ENCODE data around the gene ZNF281.

The ZNF281 gene

GRCh38 chr1:200373811-200374231 is 36.0 kb downstream of the ZNF281 start:
- peak; percentile 55 for DNase-seq (ENCODE audit: low read depth)
- H3K4me3 ChIP-seq (ENCODE audit: low read depth, low read length), result peak overlapping the region; percentile 8; the same call in 1 of the 2 replicates
- no peak for TF ChIP-seq CTCF (IDR thresholded peaks at IDR 0.05; ENCODE audit: insufficient read depth, low read depth, low read length, missing control alignments)

GRCh38 chr1:200372885-200373181 is 37.0 kb downstream of the ZNF281 start:
- no peak for DNase-seq (ENCODE audit: low read depth)
- TF ChIP-seq CTCF (IDR thresholded peaks at IDR 0.05; ENCODE audit: insufficient read depth, low read depth, low read length, missing control alignments), result no peak
- no peak overlapping the region for H3K4me3 ChIP-seq (ENCODE audit: low read depth, low read length)

- no peak for TF ChIP-seq CTCF (IDR thresholded peaks at IDR 0.05; ENCODE audit: insufficient read depth, low read depth, low read length, missing control alignments)
- DNase-seq (ENCODE audit: low read depth), result no peak
- H3K4me3 ChIP-seq (ENCODE audit: low read depth, low read length), result no peak overlapping the region
Measured at GRCh38 chr1:200372095-200372884, 37.5 kb downstream of the ZNF281 start.

- no peak for TF ChIP-seq CTCF (IDR thresholded peaks at IDR 0.05; ENCODE audit: insufficient read depth, low read depth, low read length, missing control alignments)
- H3K4me3 ChIP-seq (ENCODE audit: low read depth, low read length), result no peak overlapping the region
- no peak for DNase-seq (ENCODE audit: low read depth)
Measured at GRCh38 chr1:200369706-200370105, 40.1 kb downstream of the ZNF281 start.

GRCh38 chr1:200369131-200369530 is 40.7 kb downstream of the ZNF281 start:
- H3K4me3 ChIP-seq (ENCODE audit: low read depth, low read length), result no peak overlapping the region
- TF ChIP-seq CTCF (IDR thresholded peaks at IDR 0.05; ENCODE audit: insufficient read depth, low read depth, low read length, missing control alignments), result no peak
- DNase-seq (ENCODE audit: low read depth), result no peak

- no peak for DNase-seq (ENCODE audit: low read depth)
- TF ChIP-seq CTCF (IDR thresholded peaks at IDR 0.05; ENCODE audit: insufficient read depth, low read depth, low read length, missing control alignments), result no peak
Measured at GRCh38 chr1:200368556-200368955, 41.3 kb downstream of the ZNF281 start.

More at GRCh38 chr1:200368556-200368955, 41.3 kb downstream of the ZNF281 start:
- H3K4me3 ChIP-seq (ENCODE audit: low read depth, low read length), result no peak overlapping the region

Measured in GM12865 (cell line).